Measurements from ENCODE around the gene HOXD3.

HOXD3 gene

GRCh38 chr2:176160251-176160985, 3.3 kb downstream of the HOXD3 start:
- TF ChIP-seq POLR2AphosphoS5 (IDR thresholded peaks at IDR 0.05; ENCODE audit: borderline replicate concordance, low read depth, low read length), result no peak
- TF ChIP-seq EZH2 (IDR thresholded peaks at IDR 0.05), result no peak
- TF ChIP-seq FOXP2 (optimal IDR thresholded peaks at IDR 0.05; ENCODE audit: control extremely low read depth, extremely low read length, insufficient read depth), result no peak
- no peak overlapping the region for H3K4me3 ChIP-seq
- no peaks in the 10 kb centered on the region for H3K9me3 ChIP-seq (ENCODE audit: low read depth, low read length)
- no peak for DNase-seq (ENCODE audit: low read depth, low spot score)
- peaks cover 5% of the 10 kb centered on the region; the same call in 1 of the 2 replicates for H3K36me3 ChIP-seq (ENCODE audit: insufficient read depth, low read length)
- no peak overlapping the region for H3K9ac ChIP-seq (ENCODE audit: insufficient read length)
- no peak overlapping the region for H3K27ac ChIP-seq

- no peak overlapping the region for H3K27ac ChIP-seq
- H3K9me3 ChIP-seq (ENCODE audit: low read depth, low read length), result no peaks in the 10 kb centered on the region
- H3K36me3 ChIP-seq (ENCODE audit: insufficient read depth, low read length), result peaks cover 5% of the 10 kb centered on the region; the same call in 1 of the 2 replicates
- DNase-seq (ENCODE audit: low read depth, low spot score), result no peak
- H3K9ac ChIP-seq (ENCODE audit: insufficient read length), result no peak overlapping the region
- TF ChIP-seq POLR2AphosphoS5 (IDR thresholded peaks at IDR 0.05; ENCODE audit: borderline replicate concordance, low read depth, low read length) (no peak), FOXP2 (optimal IDR thresholded peaks at IDR 0.05; ENCODE audit: control extremely low read depth, extremely low read length, insufficient read depth) (no peak), EZH2 (IDR thresholded peaks at IDR 0.05) (no peak)
- H3K4me3 ChIP-seq, result no peak overlapping the region
Measured at GRCh38 chr2:176160986-176161824, 4.1 kb downstream of the HOXD3 start.

GRCh38 chr2:176161825-176162626, 4.9 kb downstream of the HOXD3 start:
- H3K4me3 ChIP-seq, result no peak overlapping the region
- no peak overlapping the region for H3K27ac ChIP-seq
- no peak overlapping the region for H3K9ac ChIP-seq (ENCODE audit: insufficient read length)
- H3K9me3 ChIP-seq (ENCODE audit: low read depth, low read length), result no peaks in the 10 kb centered on the region
- TF ChIP-seq FOXP2 (optimal IDR thresholded peaks at IDR 0.05; ENCODE audit: control extremely low read depth, extremely low read length, insufficient read depth), result no peak
- TF ChIP-seq EZH2 (IDR thresholded peaks at IDR 0.05), result no peak
- TF ChIP-seq POLR2AphosphoS5 (IDR thresholded peaks at IDR 0.05; ENCODE audit: borderline replicate concordance, low read depth, low read length), result no peak
- H3K36me3 ChIP-seq (ENCODE audit: insufficient read depth, low read length), result peaks cover 5% of the 10 kb centered on the region; the same call in 1 of the 2 replicates
- no peak for DNase-seq (ENCODE audit: low read depth, low spot score)

- H3K9ac ChIP-seq (ENCODE audit: insufficient read length), result no peak overlapping the region
- no peaks in the 10 kb centered on the region for H3K9me3 ChIP-seq (ENCODE audit: low read depth, low read length)
- no peak overlapping the region for H3K4me3 ChIP-seq
- no peak for DNase-seq (ENCODE audit: low read depth, low spot score)
- peaks cover 5% of the 10 kb centered on the region; the same call in 1 of the 2 replicates for H3K36me3 ChIP-seq (ENCODE audit: insufficient read depth, low read length)
- no peak for TF ChIP-seq POLR2AphosphoS5 (IDR thresholded peaks at IDR 0.05; ENCODE audit: borderline replicate concordance, low read depth, low read length)
- TF ChIP-seq EZH2 (IDR thresholded peaks at IDR 0.05), result no peak
- no peak for TF ChIP-seq FOXP2 (optimal IDR thresholded peaks at IDR 0.05; ENCODE audit: control extremely low read depth, extremely low read length, insufficient read depth)
- H3K27ac ChIP-seq, result no peak overlapping the region
Measured at GRCh38 chr2:176162911-176163671, 6.0 kb downstream of the HOXD3 start.

GRCh38 chr2:176163672-176164056, 6.6 kb downstream of the HOXD3 start:
- no peaks in the 10 kb centered on the region for H3K9me3 ChIP-seq (ENCODE audit: low read depth, low read length)
- no peak for DNase-seq (ENCODE audit: low read depth, low spot score)
- TF ChIP-seq FOXP2 (optimal IDR thresholded peaks at IDR 0.05; ENCODE audit: control extremely low read depth, extremely low read length, insufficient read depth) (no peak), EZH2 (IDR thresholded peaks at IDR 0.05) (no peak), POLR2AphosphoS5 (IDR thresholded peaks at IDR 0.05; ENCODE audit: borderline replicate concordance, low read depth, low read length) (no peak)
- H3K27ac ChIP-seq, result no peak overlapping the region
- H3K36me3 ChIP-seq (ENCODE audit: insufficient read depth, low read length), result peaks cover 5% of the 10 kb centered on the region; the same call in 1 of the 2 replicates
- no peak overlapping the region for H3K9ac ChIP-seq (ENCODE audit: insufficient read length)
- no peak overlapping the region for H3K4me3 ChIP-seq

GRCh38 chr2:176164201-176164600, 7.1 kb downstream of the HOXD3 start:
- peaks cover 5% of the 10 kb centered on the region; the same call in 1 of the 2 replicates for H3K36me3 ChIP-seq (ENCODE audit: insufficient read depth, low read length)
- H3K27ac ChIP-seq, result no peak overlapping the region
- TF ChIP-seq FOXP2 (optimal IDR thresholded peaks at IDR 0.05; ENCODE audit: control extremely low read depth, extremely low read length, insufficient read depth), result no peak
- no peak for TF ChIP-seq EZH2 (IDR thresholded peaks at IDR 0.05)
- no peak for TF ChIP-seq POLR2AphosphoS5 (IDR thresholded peaks at IDR 0.05; ENCODE audit: borderline replicate concordance, low read depth, low read length)
- no peaks in the 10 kb centered on the region for H3K9me3 ChIP-seq (ENCODE audit: low read depth, low read length)
- H3K9ac ChIP-seq (ENCODE audit: insufficient read length), result no peak overlapping the region
- no peak overlapping the region for H3K4me3 ChIP-seq
- no peak for DNase-seq (ENCODE audit: low read depth, low spot score)

GRCh38 chr2:176164611-176165369, 7.7 kb downstream of the HOXD3 start:
- H3K27ac ChIP-seq, result no peak overlapping the region

More at GRCh38 chr2:176164611-176165369, 7.7 kb downstream of the HOXD3 start:
- H3K9ac ChIP-seq (ENCODE audit: insufficient read length), result no peak overlapping the region
- no peaks in the 10 kb centered on the region for H3K9me3 ChIP-seq (ENCODE audit: low read depth, low read length)
- H3K36me3 ChIP-seq (ENCODE audit: insufficient read depth, low read length), result peaks cover 5% of the 10 kb centered on the region; the same call in 1 of the 2 replicates
- DNase-seq (ENCODE audit: low read depth, low spot score), result no peak
- no peak overlapping the region for H3K4me3 ChIP-seq
- TF ChIP-seq FOXP2 (optimal IDR thresholded peaks at IDR 0.05; ENCODE audit: control extremely low read depth, extremely low read length, insufficient read depth), result no peak
- TF ChIP-seq POLR2AphosphoS5 (IDR thresholded peaks at IDR 0.05; ENCODE audit: borderline replicate concordance, low read depth, low read length), result no peak
- TF ChIP-seq EZH2 (IDR thresholded peaks at IDR 0.05), result no peak
